NCI-H146 treated with DMSO at 0.1 percent for 48 hours (cell line): ENCODE measurements around the gene WDFY4.

Source experiments
- DNase-seq: peaks from one replicate; lab custom pipeline; 2025; ENCODE audit not compliant: unreplicated experiment; lab: John Stamatoyannopoulos, UW

The WDFY4 gene

DNA sequence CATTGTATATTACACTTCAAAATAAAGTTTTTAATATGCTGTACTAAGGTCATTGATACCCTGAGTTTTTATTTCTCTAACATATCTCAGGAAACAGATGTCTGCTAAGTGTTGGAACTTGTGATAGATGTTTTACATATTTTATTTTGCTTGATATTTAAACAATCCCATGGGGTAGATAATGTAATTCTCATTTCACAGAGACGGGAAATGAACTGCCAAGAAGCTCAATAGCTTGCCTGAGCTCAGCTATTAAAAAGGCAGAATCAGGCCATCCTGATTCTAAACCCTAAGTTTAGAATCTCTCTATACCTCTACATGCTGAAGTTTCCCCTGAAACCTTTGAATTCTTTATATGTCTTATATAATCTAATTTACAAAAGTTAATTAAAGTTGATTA is 128.6 kb downstream of the WDFY4 start:
- DNase-seq: no peak

DNA sequence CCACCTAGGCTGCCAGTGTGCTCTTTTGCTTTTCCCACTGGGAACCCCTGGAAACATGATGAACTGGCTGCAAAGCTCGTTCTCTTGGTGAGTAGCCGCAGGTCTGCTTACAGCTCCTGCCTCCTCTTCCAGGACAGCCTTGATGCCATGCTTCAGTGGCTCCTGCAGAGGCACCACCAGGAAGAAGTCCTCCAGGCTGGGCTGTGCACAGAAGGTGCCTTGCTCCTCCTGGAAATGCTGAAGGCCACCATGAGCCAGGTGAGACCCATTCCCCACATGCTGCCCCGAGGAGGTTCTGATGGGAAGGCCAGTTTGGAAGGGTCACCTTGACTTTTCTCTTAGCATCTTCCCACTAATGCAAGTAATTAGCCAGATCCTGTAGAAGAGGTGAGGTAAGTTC is 129.2 kb downstream of the WDFY4 start:
- no peak for DNase-seq

DNA sequence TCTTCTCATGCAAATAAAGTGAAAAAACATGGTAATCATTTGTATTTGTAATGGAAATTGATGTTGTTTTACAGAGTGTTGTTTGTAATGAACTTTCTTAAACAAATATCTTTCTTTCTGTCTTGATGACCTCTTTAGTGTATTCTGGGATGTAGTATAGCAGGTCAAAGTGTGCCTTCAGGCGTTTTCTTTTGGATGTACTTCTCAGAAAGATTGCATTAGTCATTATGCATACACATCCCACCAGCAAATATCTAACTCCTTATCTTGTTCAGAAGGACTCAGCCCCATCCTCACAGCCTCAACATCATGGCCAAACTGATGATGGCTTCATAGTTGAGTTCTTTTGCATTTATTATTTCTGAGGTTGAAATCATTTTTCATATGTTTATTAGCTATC is 130.3 kb downstream of the WDFY4 start:
- DNase-seq: no peak

DNA sequence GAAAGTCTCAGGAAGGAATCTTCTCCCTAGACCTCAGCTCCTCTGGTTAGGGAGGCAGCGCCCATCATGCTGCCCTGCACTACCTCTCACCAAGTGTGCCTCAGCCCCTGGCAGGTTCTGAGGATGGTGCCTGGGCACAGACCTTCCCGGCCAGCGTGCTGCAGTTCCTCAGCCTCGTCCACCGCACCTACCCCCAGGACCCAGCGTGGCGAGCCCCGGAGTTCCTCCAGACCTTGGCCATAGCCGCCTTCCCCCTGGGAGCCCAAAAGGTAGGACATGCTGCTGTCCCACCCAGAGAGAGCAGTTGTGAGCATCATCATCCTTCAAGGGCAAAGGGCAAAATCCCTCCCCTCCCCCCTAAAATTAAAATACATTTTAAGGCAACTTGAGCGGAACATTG is 132.5 kb downstream of the WDFY4 start:
- no peak for DNase-seq

GRCh38 chr10:48818081-48818480 is 133.4 kb downstream of the WDFY4 start:
- DNase-seq: no peak

DNA sequence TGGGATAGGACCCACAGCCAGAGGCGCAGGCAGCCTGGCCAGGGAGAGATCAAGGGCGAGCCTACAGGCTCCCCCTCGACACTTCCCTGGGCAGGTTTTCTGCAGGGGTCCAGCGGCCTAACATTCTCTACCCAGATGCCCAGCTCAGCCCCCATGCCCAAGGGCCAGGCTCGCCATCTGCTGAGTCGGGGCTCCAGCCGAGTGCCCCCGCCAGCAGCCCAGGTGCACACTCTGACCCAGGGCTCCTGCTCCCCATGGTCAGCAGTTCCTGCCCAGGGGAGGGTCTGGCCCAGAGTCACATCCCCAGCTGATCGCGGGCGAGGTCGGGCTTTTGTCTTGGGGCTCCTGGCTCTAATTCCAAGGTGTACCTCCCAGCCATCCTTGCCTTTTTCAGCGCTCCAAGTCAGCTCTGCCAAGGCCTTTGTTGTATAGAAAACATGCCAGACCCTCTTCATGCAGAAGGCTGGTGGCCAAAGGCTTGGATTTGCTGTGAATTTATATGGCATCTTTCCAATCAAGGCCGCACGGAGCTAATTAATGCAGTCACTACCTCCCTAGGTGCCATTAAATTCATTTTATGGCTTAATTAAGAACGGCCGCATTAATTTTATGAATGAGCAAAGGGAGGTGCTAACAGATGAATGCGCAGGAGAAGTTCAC is 134.3 kb downstream of the WDFY4 start:
- no peak for DNase-seq

DNA sequence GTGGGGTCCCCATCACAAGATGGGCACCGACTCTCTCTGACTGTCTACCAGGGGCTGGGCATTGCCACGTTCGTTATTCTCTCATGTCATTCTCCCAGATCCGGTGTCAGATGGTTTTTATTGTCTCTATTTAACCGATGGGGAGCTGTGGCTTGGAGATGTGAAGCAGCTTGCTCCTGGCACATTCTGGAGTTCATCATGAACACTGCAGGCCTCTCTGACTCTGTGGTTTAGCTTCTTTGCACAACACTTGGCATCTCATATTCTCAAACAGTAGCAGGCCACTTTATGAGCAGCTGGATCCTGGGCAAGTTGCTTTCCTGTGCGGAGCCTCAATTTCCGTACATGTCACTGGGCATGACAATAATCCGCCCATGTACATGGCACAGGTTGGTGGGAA is 135.1 kb downstream of the WDFY4 start:
- DNase-seq: no peak

GRCh38 chr10:48820231-48820630 is 135.6 kb downstream of the WDFY4 start:
- no peak for DNase-seq

GRCh38 chr10:48820699-48821098 is 136.0 kb downstream of the WDFY4 start:
- DNase-seq: no peak

- no peak for DNase-seq
Observed at GRCh38 chr10:48821111-48821510, 136.4 kb downstream of the WDFY4 start.

GRCh38 chr10:48821692-48822091 is 137.0 kb downstream of the WDFY4 start:
- DNase-seq: no peak

- no peak for DNase-seq
Observed at GRCh38 chr10:48833674-48834073, 149.0 kb downstream of the WDFY4 start.

DNA sequence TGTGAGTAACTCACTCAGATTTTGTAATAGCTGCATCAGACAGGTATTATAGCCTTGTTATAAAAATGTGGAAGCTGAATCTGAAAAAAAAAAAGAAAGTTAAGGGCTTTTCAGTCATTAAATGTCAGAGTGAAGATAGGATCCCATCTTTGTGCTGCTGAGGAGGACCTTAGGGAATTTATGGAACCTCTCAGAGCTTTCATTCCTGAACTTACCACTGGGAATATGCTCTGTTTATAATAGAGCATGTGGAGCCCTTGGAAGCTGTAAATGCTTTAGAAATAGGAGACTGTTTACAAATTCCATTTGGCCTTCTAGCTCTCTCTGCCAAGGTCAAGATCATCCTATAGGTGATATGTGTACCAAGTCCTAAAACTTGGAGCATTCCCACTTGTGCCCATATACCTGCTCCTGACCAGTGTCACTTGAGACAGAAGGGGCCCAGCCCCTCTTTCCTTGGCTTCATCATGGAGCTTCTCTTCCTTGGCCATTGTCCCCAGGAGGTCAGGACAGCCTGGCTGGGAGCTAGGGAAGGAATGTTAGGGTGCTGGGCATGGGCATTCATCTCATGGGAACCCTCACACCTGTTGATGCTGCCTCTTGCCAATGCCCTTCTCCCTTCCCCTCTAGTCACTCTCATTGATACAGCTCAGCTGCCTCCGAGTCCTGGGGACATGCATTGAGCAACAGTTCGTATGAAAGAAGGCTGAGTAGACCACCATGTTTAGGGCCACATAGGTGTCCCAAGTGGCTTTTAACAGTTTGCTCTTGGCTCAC is 149.7 kb downstream of the WDFY4 start:
- DNase-seq: no peak

DNA sequence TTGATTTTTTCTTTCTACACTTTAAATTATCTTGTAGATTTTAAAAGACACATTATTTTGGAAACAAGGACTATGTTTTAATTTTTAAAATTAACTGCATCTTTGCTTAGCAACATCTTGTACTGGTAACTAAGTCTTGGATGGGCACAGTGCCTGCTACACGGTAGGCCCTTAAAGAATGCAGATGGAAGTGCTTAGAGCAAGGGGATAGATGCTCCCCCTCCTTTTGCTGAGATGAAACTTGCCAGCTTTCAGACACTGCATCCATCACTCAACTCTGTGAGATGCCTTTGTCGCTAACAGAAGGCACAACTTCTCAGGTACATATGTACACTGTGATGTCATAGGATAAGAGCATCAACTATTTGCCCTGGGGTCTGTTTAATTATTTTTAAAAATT is 151.1 kb downstream of the WDFY4 start:
- no peak for DNase-seq

GRCh38 chr10:48836605-48837004 is 151.9 kb downstream of the WDFY4 start:
- no peak for DNase-seq

DNA sequence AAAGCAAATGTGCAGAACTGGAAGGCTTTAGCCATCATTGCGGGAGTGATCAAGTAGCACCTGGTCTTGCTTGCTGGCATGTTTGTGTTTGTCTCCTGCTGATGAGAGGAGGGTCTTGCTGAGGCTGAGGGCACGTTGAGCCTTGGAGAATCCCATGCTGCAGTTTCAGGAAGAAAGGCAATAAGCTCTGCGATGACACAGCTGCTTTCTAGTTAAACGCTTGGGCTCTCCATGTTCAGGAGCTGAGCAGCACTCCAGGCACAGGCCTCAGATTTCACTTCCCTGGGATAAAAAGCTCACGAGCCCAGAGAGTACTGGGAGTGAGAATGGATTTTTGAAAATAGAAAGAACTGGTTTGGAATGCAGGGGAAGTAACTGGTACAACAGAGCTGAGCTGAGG is 154.2 kb downstream of the WDFY4 start:
- DNase-seq: no peak

DNA sequence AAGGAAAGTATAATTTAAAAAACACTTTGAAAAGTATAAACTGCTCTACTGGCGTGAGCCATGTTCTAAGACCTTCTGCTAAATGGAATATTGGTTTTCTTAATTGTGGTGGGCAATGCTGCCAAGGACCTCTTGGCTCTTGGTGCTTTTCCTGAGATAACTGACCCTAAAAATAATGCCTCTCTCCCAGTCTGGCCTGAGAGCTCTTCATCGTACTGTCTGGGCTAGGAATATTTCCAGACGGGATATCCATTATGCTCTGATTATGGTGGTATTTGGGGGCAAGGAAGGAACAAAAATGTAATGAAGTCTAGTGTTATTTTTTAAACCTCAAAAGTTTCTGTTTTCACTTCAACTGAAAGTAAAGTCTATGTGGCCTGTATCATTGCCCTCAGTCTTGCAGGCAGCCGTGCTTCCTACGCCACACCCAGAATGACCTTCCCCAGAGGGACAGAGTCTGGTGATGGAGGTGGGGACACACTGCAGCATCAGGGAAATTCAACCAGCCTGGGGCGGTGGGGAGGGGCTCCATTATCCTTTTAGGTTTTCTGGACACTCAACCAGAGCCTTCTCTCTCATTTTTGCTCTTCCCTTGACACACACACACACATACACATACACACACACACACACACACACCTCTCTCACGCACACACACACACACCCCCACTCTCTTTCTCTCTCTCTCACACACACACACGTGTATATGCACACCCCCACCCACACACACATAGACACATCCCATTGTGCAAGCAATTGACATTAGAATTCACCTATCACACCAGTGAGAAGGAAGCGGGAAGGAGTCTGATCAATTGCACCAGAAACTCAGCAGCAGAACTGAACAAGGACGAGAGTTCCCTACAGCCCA is 155.4 kb downstream of the WDFY4 start:
- DNase-seq: no peak

DNA sequence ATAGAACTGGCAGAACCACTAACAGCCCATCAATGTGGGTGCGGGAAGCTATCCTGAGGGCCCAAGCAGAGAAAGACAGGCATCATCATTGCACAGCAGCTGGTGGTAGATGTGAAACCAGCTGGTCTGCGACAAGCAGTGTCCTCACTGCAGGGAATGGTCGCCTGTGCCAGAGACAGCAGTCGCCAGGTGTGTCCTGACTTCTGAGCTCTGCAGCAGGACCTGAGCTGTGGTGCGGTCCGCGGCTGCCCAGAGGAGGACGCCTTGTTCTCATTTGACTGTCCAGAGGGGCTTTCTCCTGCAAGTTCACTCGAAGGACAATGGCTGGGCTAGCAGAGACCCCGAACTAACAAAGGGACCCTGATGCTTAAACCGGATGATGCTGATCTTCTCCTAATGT is 157.6 kb downstream of the WDFY4 start:
- peak; percentile 52 for DNase-seq

DNA sequence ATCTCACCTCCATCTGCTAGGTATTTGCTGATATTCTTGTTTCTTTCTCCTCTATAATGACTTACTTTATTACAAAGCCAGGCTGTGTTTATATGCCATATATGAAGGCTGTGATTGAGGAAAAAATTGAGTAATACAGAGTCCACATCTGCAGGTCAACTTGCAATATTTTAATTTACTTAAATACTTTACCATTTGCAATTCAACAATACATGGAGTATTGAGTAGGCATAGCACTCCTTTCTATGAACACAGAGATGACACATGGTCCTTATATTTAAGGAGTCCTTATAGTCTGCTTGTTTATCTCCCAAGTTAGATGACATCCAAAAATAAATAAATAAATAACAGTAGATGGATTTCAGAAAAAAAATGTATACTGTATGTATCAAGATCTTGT is 158.5 kb downstream of the WDFY4 start:
- DNase-seq: no peak

DNA sequence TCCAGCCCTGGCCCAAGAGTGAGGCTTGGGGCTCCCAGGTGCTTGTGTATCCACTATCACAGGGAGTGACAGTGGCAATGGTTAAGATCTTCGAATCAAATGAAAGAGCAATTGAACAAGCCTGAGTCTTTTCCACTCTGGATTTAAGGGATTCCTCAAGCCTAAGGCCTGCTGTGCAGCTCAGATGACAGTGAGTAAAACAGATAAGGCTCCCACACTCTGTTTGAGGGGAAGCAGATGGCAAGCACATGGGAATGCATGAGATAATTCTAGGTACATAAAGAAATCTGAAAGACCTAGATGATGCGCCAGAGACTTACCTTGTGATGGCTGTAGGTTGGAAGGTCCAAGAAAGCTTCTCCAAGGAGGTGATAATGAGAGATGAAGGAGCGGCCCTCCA is 159.9 kb downstream of the WDFY4 start:
- no peak for DNase-seq

- DNase-seq: no peak
Observed at GRCh38 chr10:48845512-48845911, 160.8 kb downstream of the WDFY4 start.

DNA sequence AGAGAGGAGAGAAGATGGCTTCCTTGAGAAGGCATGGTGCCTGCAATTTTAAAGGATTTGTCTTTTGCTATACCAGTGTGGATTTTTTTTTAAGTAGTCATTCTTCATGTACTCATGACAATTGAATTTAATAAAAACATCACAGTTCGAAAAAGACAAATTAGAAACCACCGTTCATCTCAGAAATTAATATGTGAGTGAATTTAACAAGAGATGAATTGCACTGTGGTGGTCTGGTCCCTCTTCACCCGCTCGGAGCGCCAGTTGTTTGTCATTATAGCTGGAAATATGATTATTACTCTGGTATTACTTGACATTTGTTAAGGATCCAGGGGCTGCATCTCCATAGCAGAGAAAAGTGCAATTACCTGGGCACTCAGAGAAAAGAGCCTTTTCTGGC is 163.0 kb downstream of the WDFY4 start:
- no peak for DNase-seq
